Vagina (tissue), 2 donors: ENCODE measurements around the gene RASA1. TPM values are rescaled to one million over a fixed set of nuclear protein-coding genes. Genes with fewer than 3 reads are reported as not detected.

ENCODE experiments used
- DNase-seq, 2 donors: peaks; one replicate each; pipeline ENCODE4 v3.0.0-alpha.2; 2017; ENCODE audit errors: extremely low spot score in 2 of 2
- H3K27ac ChIP-seq: fragments of 200-600 bp; sonication (generic); one replicate; pipeline ENCODE4 v1.5.1; 2019
- H3K27me3 ChIP-seq: fragments of 200-600 bp; sonication (generic); one replicate; pipeline ENCODE4 v1.5.1; 2019
- H3K36me3 ChIP-seq, 2 donors: fragments of 200-600 bp; sonication (generic); one replicate each; pipeline ENCODE4 v1.5.1; 2017 to 2019
- H3K4me1 ChIP-seq: fragments of 200-600 bp; sonication (generic); one replicate; pipeline ENCODE4 v1.5.1; 2019
- H3K4me3 ChIP-seq, 2 donors: fragments of 200-600 bp; sonication (generic); 1 replicate in 1 of 2; 2 replicates in 1 of 2; pipeline ENCODE4 v1.5.1; 2016 to 2019
- H3K9me3 ChIP-seq: fragments of 200-600 bp; sonication (generic); one replicate; pipeline ENCODE4 v1.5.1; 2019
- CTCF ChIP-seq, 3 experiments: fragments of 450-650 bp in 2 of 3; fragments of 200-600 bp in 1 of 3; sonication (generic) in 1 of 3; IDR thresholded peaks; one replicate each; pipeline ENCODE4 v1.5.1; 2017 to 2019; ENCODE audit warnings: antibody characterized with exemption in 3 of 3, mild to moderate bottlenecking in 2 of 3, moderate library complexity in 2 of 3
- POLR2A ChIP-seq, 2 donors: fragments of 450-650 bp; IDR thresholded peaks; one replicate each; pipeline ENCODE4 v1.6.1; 2017; ENCODE audit warnings: antibody characterized with exemption in 2 of 2, mild to moderate bottlenecking in 2 of 2, moderate library complexity in 2 of 2
- POLR2AphosphoS5 ChIP-seq, 2 donors: sonication (generic); formaldehyde crosslinking; IDR thresholded peaks; one replicate each; pipeline ENCODE4 v1.9.0; 2017; ENCODE audit warnings: antibody characterized with exemption in 2 of 2, mild to moderate bottlenecking in 2 of 2, low read depth in 1 of 2; ENCODE audit not compliant: insufficient read depth in 1 of 2
- intact Hi-C: fragments of 100-400 bp; cut with DNase I; formaldehyde crosslinking; loops from one replicate; pipeline ENCODE4 v1.15.1; 2023
- total RNA-seq: library from RNA; depleted of rRNA; stranded (reverse); fragments of >200 nt; gene quantifications from one replicate; pipeline ENCODE4 v1.2.3, GENCODE V29; 2016

The RASA1 gene
- total RNA-seq, 1 donor from 2014 or later: 22.1 TPM

GRCh38 chr5:87329114-87329513, 61.4 kb downstream of the RASA1 start:
- H3K9me3 ChIP-seq: no peaks in the 10 kb centered on the region
- H3K4me3 ChIP-seq: no peak overlapping the region
- no peak for DNase-seq
- H3K36me3 ChIP-seq: no peaks in the 10 kb centered on the region
- no peak overlapping the region for H3K27ac ChIP-seq
- H3K27me3 ChIP-seq: no peaks in the 10 kb centered on the region
- TF ChIP-seq POLR2A (IDR thresholded peaks at IDR 0.05): no peak
- no peak for TF ChIP-seq POLR2AphosphoS5 (IDR thresholded peaks at IDR 0.05; ENCODE audit: insufficient read depth in 1 of 2, low read depth in 1 of 2)
- no peak for TF ChIP-seq CTCF (IDR thresholded peaks at IDR 0.05)
- peaks cover 8% of the 10 kb centered on the region for H3K4me1 ChIP-seq
- intact Hi-C loops: no loop called here

DNA sequence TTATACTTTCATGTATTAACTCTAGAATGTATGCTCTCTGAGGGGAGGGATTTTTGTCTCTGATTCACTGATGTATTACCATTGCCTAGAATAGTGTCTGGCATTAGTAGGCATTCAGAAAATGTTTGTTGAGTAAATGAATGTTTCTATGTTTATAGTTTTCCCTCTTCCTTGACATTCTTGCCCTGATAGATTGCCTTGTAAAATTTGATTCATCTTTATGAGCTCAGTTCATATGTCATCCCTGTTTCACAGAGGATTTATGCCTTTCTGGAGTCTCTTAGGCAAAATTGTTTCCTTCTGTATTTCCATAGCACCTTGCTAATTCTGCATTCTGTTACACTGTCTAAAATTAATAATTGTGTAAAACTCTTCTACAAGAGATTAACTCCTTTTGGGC, 72.3 kb downstream of the RASA1 start:
- intact Hi-C loops: no loop called here
- peaks cover 4% of the 10 kb centered on the region for H3K4me1 ChIP-seq
- peaks cover 5 to 30% of the 10 kb centered on the region in 2 donors for H3K36me3 ChIP-seq
- H3K27ac ChIP-seq: peak overlapping the region; percentile 11
- no peak for DNase-seq
- H3K9me3 ChIP-seq: no peaks in the 10 kb centered on the region
- no peak overlapping the region for H3K4me3 ChIP-seq
- no peaks in the 10 kb centered on the region for H3K27me3 ChIP-seq
- TF ChIP-seq CTCF (IDR thresholded peaks at IDR 0.05) (no peak), POLR2A (IDR thresholded peaks at IDR 0.05) (no peak), POLR2AphosphoS5 (IDR thresholded peaks at IDR 0.05; ENCODE audit: insufficient read depth in 1 of 2, low read depth in 1 of 2) (no peak)

DNA sequence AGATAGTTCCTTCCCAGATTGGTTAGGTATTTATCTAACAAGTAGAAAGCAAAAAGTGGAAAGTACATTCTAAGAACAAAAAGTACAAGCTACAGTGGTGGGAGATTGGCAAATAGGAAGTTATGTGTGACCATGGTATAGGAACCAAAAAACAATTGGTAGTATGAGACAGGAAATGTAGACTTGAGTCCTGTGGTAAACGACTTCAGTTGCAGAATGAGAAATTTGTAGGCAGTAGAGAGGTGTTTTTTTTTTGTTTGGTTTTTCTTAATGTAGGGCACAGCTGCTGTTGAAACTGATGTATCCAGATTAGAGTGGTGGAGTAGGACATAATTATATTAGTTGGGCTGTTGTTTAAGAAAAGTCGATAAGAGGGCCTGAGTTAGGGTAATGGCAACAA, 73.0 kb downstream of the RASA1 start:
- no peaks in the 10 kb centered on the region for H3K27me3 ChIP-seq
- no peak overlapping the region for H3K4me3 ChIP-seq
- H3K9me3 ChIP-seq: no peaks in the 10 kb centered on the region
- H3K27ac ChIP-seq: peak overlapping the region; percentile 11
- DNase-seq: no peak
- intact Hi-C loops: no loop called here
- H3K4me1 ChIP-seq: peaks cover 4% of the 10 kb centered on the region
- H3K36me3 ChIP-seq: peaks cover 5 to 30% of the 10 kb centered on the region in 2 donors
- TF ChIP-seq POLR2AphosphoS5 (IDR thresholded peaks at IDR 0.05; ENCODE audit: insufficient read depth in 1 of 2, low read depth in 1 of 2): peak in 1 of 2 donors; percentile 23
- TF ChIP-seq CTCF (IDR thresholded peaks at IDR 0.05): no peak

DNA sequence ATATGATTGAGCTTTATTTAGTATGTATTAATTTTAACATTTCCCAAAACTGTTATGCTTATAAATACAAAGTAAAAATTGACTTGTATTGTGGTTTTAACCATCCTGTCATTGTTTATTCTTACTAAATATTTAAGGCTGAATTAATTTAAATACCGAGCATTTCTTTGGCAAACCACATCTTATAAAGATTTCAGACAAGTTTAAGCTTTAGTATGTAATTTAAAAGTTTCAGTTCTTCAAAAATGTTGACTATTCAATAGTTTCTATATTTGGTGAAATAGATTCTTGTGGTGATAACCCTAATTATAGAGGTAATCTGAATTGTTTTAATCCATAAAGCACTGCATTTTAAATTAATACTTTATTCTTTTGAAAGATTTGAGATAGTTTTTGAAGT, 79.6 kb downstream of the RASA1 start:
- intact Hi-C loops: no loop called here
- TF ChIP-seq POLR2A (IDR thresholded peaks at IDR 0.05): no peak
- no peak for TF ChIP-seq POLR2AphosphoS5 (IDR thresholded peaks at IDR 0.05; ENCODE audit: insufficient read depth in 1 of 2, low read depth in 1 of 2)
- no peak for TF ChIP-seq CTCF (IDR thresholded peaks at IDR 0.05)
- H3K27ac ChIP-seq: no peak overlapping the region
- H3K36me3 ChIP-seq: peaks cover 0 to 17% of the 10 kb centered on the region in 2 donors
- DNase-seq: no peak
- no peaks in the 10 kb centered on the region for H3K27me3 ChIP-seq
- no peaks in the 10 kb centered on the region for H3K9me3 ChIP-seq
- no peak overlapping the region for H3K4me3 ChIP-seq
- H3K4me1 ChIP-seq: no peaks in the 10 kb centered on the region

DNA sequence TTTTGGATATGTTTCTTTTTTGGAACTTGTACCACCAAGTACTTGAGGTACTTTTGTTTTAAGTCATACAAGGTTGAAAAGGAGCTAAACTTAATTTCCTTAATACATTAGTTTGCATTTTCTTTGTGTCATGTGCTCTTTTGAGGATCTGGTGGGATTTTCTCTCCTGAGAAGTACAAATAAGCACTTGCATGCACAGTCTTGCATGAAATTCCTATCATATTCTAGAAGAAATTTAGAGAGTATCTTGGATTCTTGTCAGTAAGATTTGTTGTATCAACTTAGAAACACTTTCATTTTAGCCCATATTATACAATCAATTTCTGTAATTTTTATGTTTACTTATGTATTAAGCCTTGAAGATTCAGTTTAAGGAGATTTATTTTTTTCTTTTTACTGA, 80.2 kb downstream of the RASA1 start:
- Histone ChIP-seq H3K4me1 (no peaks in the 10 kb centered on the region), H3K27ac (no peak overlapping the region), H3K4me3 (no peak overlapping the region), H3K27me3 (no peaks in the 10 kb centered on the region), H3K36me3 (peaks cover 0 to 11% of the 10 kb centered on the region in 2 donors), H3K9me3 (no peaks in the 10 kb centered on the region)
- no peak for DNase-seq
- intact Hi-C loops: no loop called here
- TF ChIP-seq POLR2AphosphoS5 (IDR thresholded peaks at IDR 0.05; ENCODE audit: insufficient read depth in 1 of 2, low read depth in 1 of 2) (no peak), CTCF (IDR thresholded peaks at IDR 0.05) (no peak), POLR2A (IDR thresholded peaks at IDR 0.05) (no peak)
